GM12878 (cell line): ENCODE results near the gene TARBP1. TPM values are rescaled to one million over a fixed set of nuclear protein-coding genes. Genes with fewer than 3 reads are reported as not detected.

ENCODE experiments used
- ATAC-seq: fragments of 200-7000 bp; cut with Tn5 transposase; 3 replicates; pipeline ENCODE4 v1.9.1; 2020; ENCODE audit warnings: mild to moderate bottlenecking, moderate library complexity
- BruUV-seq: library from RNA; stranded (reverse); fragments of 400-500 nt; replicated peaks from 2 replicates; lab custom pipeline; 2021; lab: Mats Ljungman, UMichigan
- CTCF ChIA-PET: fragments of 300-600 bp; sonication (Branson Sonifier 250); formaldehyde crosslinking; extraction: SDS; loops from one replicate; lab custom pipeline; 2021; ENCODE audit warnings: inconsistent platforms; lab: Yijun Ruan, JAX
- POLR2A ChIA-PET: fragments of 350-600 bp; formaldehyde crosslinking; extraction: SDS; loops from one replicate; lab custom pipeline; 2021; ENCODE audit warnings: inconsistent platforms; lab: Charles Lee
- RAD21 ChIA-PET: fragments of 300-600 bp; sonication (Branson Sonifier 250); formaldehyde crosslinking; loops from one replicate; lab custom pipeline; 2023; ENCODE audit warnings: antibody characterized with exemption; ENCODE audit not compliant: unreplicated experiment; lab: Charles Lee
- SMC1A ChIA-PET: fragments of 300-600 bp; sonication (Branson Sonifier 250); formaldehyde crosslinking; loops from one replicate; lab custom pipeline; 2023; ENCODE audit not compliant: unreplicated experiment, uncharacterized antibody; lab: Charles Lee
- DNase-seq: peaks from one replicate; pipeline ENCODE4 v3.0.0-alpha.2; 2011; ENCODE audit warnings: low read depth, low spot score
- FAIRE-seq: peaks from 3 replicates; lab custom pipeline; 2011; peaks lifted over from hg19 to GRCh38; lab: Jason Lieb, UNC
- H2AFZ ChIP-seq: 2 replicates; pipeline ENCODE4 v1.6.0; 2011; ENCODE audit warnings: low read depth, low read length, control low read depth; ENCODE audit not compliant: control insufficient read depth
- H3K27ac ChIP-seq: 2 replicates; pipeline ENCODE4 v1.5.1; 2011; ENCODE audit warnings: control low read depth; ENCODE audit not compliant: control insufficient read depth, insufficient read depth
- H3K27me3 ChIP-seq, 2 experiments: replicated peaks in 1 of 2; 2 replicates each; pipeline versions ENCODE4 v1.6.0 to v1.6.1; 2011; ENCODE audit warnings: low read length in 1 of 2; ENCODE audit not compliant: control insufficient read depth in 2 of 2, insufficient read depth in 2 of 2
- H3K36me3 ChIP-seq, 2 experiments: 2 replicates each; pipeline ENCODE4 v1.5.1; 2011; ENCODE audit warnings: low read length in 1 of 2; ENCODE audit not compliant: control insufficient read depth in 2 of 2, insufficient read depth in 2 of 2
- H3K4me1 ChIP-seq: 2 replicates; pipeline ENCODE4 v1.6.1; 2011; ENCODE audit warnings: mild to moderate bottlenecking, low read length, moderate library complexity, mixed read lengths; ENCODE audit not compliant: control insufficient read depth, insufficient read depth
- H3K4me2 ChIP-seq: 2 replicates; pipeline ENCODE4 v1.6.0; 2011; ENCODE audit warnings: control low read depth; ENCODE audit not compliant: control insufficient read depth, insufficient read depth
- H3K4me3 ChIP-seq: fragments of 200-600 bp; sonication (generic); 2 replicates; pipeline ENCODE4 v1.5.1; 2016
- H3K79me2 ChIP-seq: 2 replicates; pipeline ENCODE4 v1.6.0; 2011; ENCODE audit warnings: low read length; ENCODE audit not compliant: control insufficient read depth, insufficient read depth
- H3K9ac ChIP-seq: 2 replicates; pipeline ENCODE4 v1.8.0; 2011; ENCODE audit warnings: low read length, control low read depth, mixed read lengths; ENCODE audit not compliant: control insufficient read depth, insufficient read depth
- H3K9me3 ChIP-seq: replicated peaks from 3 replicates; pipeline ENCODE4 v1.5.1; 2011; ENCODE audit warnings: mild to moderate bottlenecking, low read length; ENCODE audit not compliant: control insufficient read depth, insufficient read depth
- H4K20me1 ChIP-seq: 2 replicates; pipeline ENCODE4 v1.6.0; 2011; ENCODE audit not compliant: control insufficient read depth, insufficient read depth
- CHD1 ChIP-seq: IDR thresholded peaks from 2 replicates; pipeline ENCODE4 v1.6.1; 2012; ENCODE audit warnings: low read depth, low read length, improper control_type of control experiment
- CTCF ChIP-seq, 3 experiments: IDR thresholded peaks in 2 of 3; conservative IDR thresholded peaks in 1 of 3; 2 replicates each; pipeline ENCODE4 v1.5.1; 2011; ENCODE audit warnings: low read depth in 3 of 3, low read length in 3 of 3, mild to moderate bottlenecking in 3 of 3, control low read depth in 2 of 3, moderate library complexity in 2 of 3, inconsistent platforms in 1 of 3, mixed read lengths in 1 of 3; ENCODE audit not compliant: control insufficient read depth in 2 of 3, insufficient read depth in 1 of 3; ENCODE audit errors: extremely low read depth in 1 of 3
- ESRRA ChIP-seq: IDR thresholded peaks from 2 replicates; pipeline ENCODE4 v1.6.1; 2012; ENCODE audit warnings: mild to moderate bottlenecking, low read length, improper control_type of control experiment
- IKZF1 ChIP-seq: fragments of 450-650 bp; conservative IDR thresholded peaks from 2 replicates; pipeline ENCODE4 v1.6.1; 2017; ENCODE audit warnings: antibody characterized with exemption, mild to moderate bottlenecking
- MXI1 ChIP-seq: fragments of 150-350 bp; IDR thresholded peaks from 2 replicates; pipeline ENCODE4 v1.6.1; 2011; ENCODE audit warnings: low read depth, mild to moderate bottlenecking, inconsistent platforms, low read length, improper control_type of control experiment
- NR2F1 ChIP-seq: fragments of 450-650 bp; conservative IDR thresholded peaks from 2 replicates; pipeline ENCODE4 v1.6.1; 2017; ENCODE audit warnings: mild to moderate bottlenecking
- SMAD5 ChIP-seq: IDR thresholded peaks from 2 replicates; pipeline ENCODE4 v1.6.1; 2016; ENCODE audit warnings: antibody characterized with exemption, low read depth
- SPI1 ChIP-seq: IDR thresholded peaks from 2 replicates; pipeline ENCODE4 v1.6.1; 2011; ENCODE audit warnings: low read depth, mild to moderate bottlenecking, low read length, moderate library complexity, borderline replicate concordance; ENCODE audit not compliant: insufficient read depth
- WRNIP1 ChIP-seq: IDR thresholded peaks from 2 replicates; pipeline ENCODE4 v1.6.1; 2011; ENCODE audit warnings: low read depth, low read length, improper control_type of control experiment, borderline replicate concordance
- ZBTB11 ChIP-seq: fragments of 450-650 bp; formaldehyde crosslinking; IDR thresholded peaks from 2 replicates; pipeline ENCODE4 v1.5.0; 2022; ENCODE audit warnings: mild to moderate bottlenecking, missing genetic modification characterization
- ZNF592 ChIP-seq: fragments of 450-650 bp; IDR thresholded peaks from 2 replicates; pipeline ENCODE4 v1.6.1; 2017; ENCODE audit warnings: mild to moderate bottlenecking, moderate library complexity
- WGBS: methylation state at CpG from one replicate; pipeline ENCODE4 v1.1.6; 2016; ENCODE audit warnings: low lambda C conversion rate; ENCODE audit not compliant: insufficient replicate concordance, insufficient coverage; ENCODE audit errors: missing lambda C conversion rate; 5-methylcytosine and 5-hydroxymethylcytosine counted together
- in situ Hi-C: fragments of 300-500 bp; cut with MboI; formaldehyde crosslinking; loops from 9 replicates; pipeline ENCODE4 v1.14.3; 2018; ENCODE audit warnings: mixed read lengths
- intact Hi-C: fragments of 100-400 bp; cut with micrococcal nuclease; formaldehyde crosslinking; loops from one replicate; pipeline ENCODE4 v1.14.2; 2022; ENCODE audit not compliant: unreplicated experiment
- polyA plus RNA-seq, 11 experiments: library from polyadenylated mRNA; depleted of rRNA in 4 of 11; unstranded in 6 of 11; stranded (reverse) in 5 of 11; fragments of >200 nt; fragmentation: Nextera tagmentation in 4 of 11; fragmentation: Illumina TruSeq in 1 of 11; extraction: Ambion mirVana in 4 of 11; extraction: Trizol in 1 of 11; gene quantifications; 1 replicate in 1 of 11; 2 replicates in 10 of 11; pipeline versions ENCODE4 v1.2.1 to v1.2.3, GENCODE V29; 2011 to 2016; ENCODE audit warnings: inconsistent platforms in 2 of 11, missing spikeins in 2 of 11, low read depth in 1 of 11
- total RNA-seq, 4 experiments: library from RNA; depleted of rRNA in 3 of 4; stranded (reverse); fragments of >200 nt in 3 of 4; fragmentation: Illumina TruSeq in 1 of 4; extraction: Trizol in 1 of 4; gene quantifications; 2 replicates each; pipeline versions ENCODE4 v1.2.1 to v1.2.3, GENCODE V29; 2013 to 2021

TARBP1 gene
- total and polyA plus RNA-seq, 10 of the 15 experiments (the other 5 are each of a cell fraction or from before 2014, with no cell fraction given) = 10.8 to 94.4 (median 35.3) TPM

DNA sequence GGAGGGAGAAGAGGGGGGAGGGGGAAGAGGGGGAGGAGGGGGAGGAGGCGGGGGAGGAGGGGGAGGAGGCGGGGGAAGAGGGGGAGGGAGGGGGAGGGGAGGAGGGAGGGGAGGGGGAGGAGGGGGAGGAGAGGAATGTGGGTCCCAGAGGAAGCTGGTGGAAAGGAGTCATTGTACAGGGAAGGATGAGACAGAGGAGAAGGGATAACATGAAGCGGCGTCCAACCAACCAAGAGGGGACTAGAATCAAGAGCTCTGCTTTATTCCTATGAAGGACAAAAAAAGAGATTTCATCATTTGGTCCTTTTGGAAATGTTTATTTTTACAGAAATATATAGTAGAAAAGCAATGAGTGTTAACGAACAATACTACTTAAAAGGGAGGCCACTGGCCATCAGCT is 81.2 kb downstream of the TARBP1 start:
- H3K4me2 ChIP-seq = peak overlapping the region; percentile 90
- no peaks in the 10 kb centered on the region for H3K9me3 ChIP-seq
- no peaks in the 10 kb centered on the region for H4K20me1 ChIP-seq
- CTCF ChIA-PET = interaction anchor here (1.4 to 1.5 kb wide), 3 partner anchors 24 to 142 kb away, joined by 3 to 10 read pairs (median 3); partner anchors contain the start of gene COA6
- POLR2A ChIA-PET = interaction anchor here (0.7 to 1.6 kb wide), 5 partner anchors 12 to 1760 kb away, joined by 3 to 10 read pairs (median 4); partner anchors contain the start of gene COA6
- no TSS peak for BruUV-seq
- H3K36me3 ChIP-seq = no peaks in the 10 kb centered on the region; a peak in 2 of 4 replicates
- H3K9ac ChIP-seq = no peak overlapping the region
- H3K79me2 ChIP-seq = no peaks in the 10 kb centered on the region; the same call in 1 of the 2 replicates
- RAD21 ChIA-PET = interaction anchor here (0.7 to 2.6 kb wide), 6 partner anchors 8 to 57 kb away, joined by 3 to 14 read pairs (median 4); partner anchors contain the start of gene COA6
- H3K27ac ChIP-seq = peak overlapping the region; percentile 98
- ATAC-seq (no peak), FAIRE-seq (no peak), DNase-seq (no peak)
- 67% methylated on average over 3 of the region's 5 CpGs for WGBS
- SMC1A ChIA-PET = interaction anchor here (0.9 to 2.4 kb wide), 6 partner anchors 12 to 681 kb away, joined by 3 to 24 read pairs (median 4); partner anchors contain the start of genes COA6 and TARBP1
- TF ChIP-seq IKZF1 = no peak
- no peak for TF ChIP-seq NR2F1
- no peak for TF ChIP-seq WRNIP1
- TF ChIP-seq ZNF592 = no peak
- TF ChIP-seq ESRRA = no peak
- no peak for TF ChIP-seq MXI1
- TF ChIP-seq ZBTB11 = no peak
- TF ChIP-seq SPI1 = no peak
- TF ChIP-seq CHD1 = no peak
- no peak for TF ChIP-seq SMAD5
- no peak for TF ChIP-seq CTCF (IDR thresholded peaks at IDR 0.05 in 2 of 3, conservative IDR thresholded peaks at IDR 0.05 in 1 of 3; ENCODE audit: control insufficient read depth in 2 of 3, extremely low read depth in 1 of 3, insufficient read depth in 1 of 3, low read depth in 3 of 3, low read length in 3 of 3)
- in situ Hi-C loops = no loop called here
- no peak overlapping the region for H2AFZ ChIP-seq
- H3K4me1 ChIP-seq = peaks cover 20% of the 10 kb centered on the region
- intact Hi-C loops = loop anchor here (2.0 kb wide), 1 partner anchor 25 kb away; the partner anchor contains the start of gene COA6
- H3K4me3 ChIP-seq = no peak overlapping the region
- H3K27me3 ChIP-seq = no peaks in the 10 kb centered on the region
